Measurements from ENCODE around the gene TCF7L1. TPM values are rescaled to one million over a fixed set of nuclear protein-coding genes. Genes with fewer than 3 reads are reported as not detected.

Gene TCF7L1
- polyA plus RNA-seq, 1 of the 3 experiments (the other 2 are of a cell fraction): 3.7 TPM

GRCh38 chr2:85307527-85307897 lies 174.3 kb downstream of the TCF7L1 start (continued):
- no peak for TF ChIP-seq POLR2AphosphoS5 (IDR thresholded peaks at IDR 0.05; ENCODE audit: low read depth, low read length)

GRCh38 chr2:85308201-85308600 lies 175.0 kb downstream of the TCF7L1 start:
- TF ChIP-seq FOXM1 (IDR thresholded peaks at IDR 0.05; ENCODE audit: low read depth) (no peak), POLR2AphosphoS5 (IDR thresholded peaks at IDR 0.05; ENCODE audit: low read depth, low read length) (no peak), IRF3 (IDR thresholded peaks at IDR 0.05; ENCODE audit: low read depth, low read length) (no peak)
- H3K27ac ChIP-seq (ENCODE audit: low read depth in 2 of 2, low read length in 1 of 2): peak overlapping the region in 1 of 2 experiments; percentile 51; a peak in 3 of 4 replicates
- H3F3A ChIP-seq (replicated peaks; ENCODE audit: insufficient read depth): peaks cover 21% of the 10 kb centered on the region
- ChIA-PET POLR2A (interaction anchor here (1.7 to 2.7 kb wide), 2 partner anchors 19 to 231 kb away, joined by 7 to 12 read pairs; partner anchors contain the start of genes MAT2A and TGOLN2), CTCF (interaction anchor here (1.5 to 2.9 kb wide), 6 partner anchors 9 to 382 kb away, joined by 5 to 28 read pairs (median 9); partner anchors contain the start of gene TCF7L1)
- H3K9ac ChIP-seq: no peak overlapping the region
- H2AFZ ChIP-seq (ENCODE audit: low read depth): no peak overlapping the region
- no peaks in the 10 kb centered on the region for H3K79me2 ChIP-seq (ENCODE audit: insufficient read depth)
- no peaks in the 10 kb centered on the region for H3K27me3 ChIP-seq (ENCODE audit: insufficient read depth)
- H3K36me3 ChIP-seq (replicated peaks in 1 of 2; ENCODE audit: control insufficient read depth in 1 of 2, insufficient read depth in 2 of 2, low read length in 1 of 2): peaks cover 2 to 5% of the 10 kb centered on the region in 2 experiments
- H3K9me3 ChIP-seq: no peaks in the 10 kb centered on the region
- H3K4me1 ChIP-seq (ENCODE audit: control insufficient read depth in 1 of 2, insufficient read depth in 2 of 2, low read depth in 1 of 2, low read length in 1 of 2): peaks cover 10 to 17% of the 10 kb centered on the region in 2 experiments; a peak in 2 of 4 replicates
- no peaks in the 10 kb centered on the region for H4K20me1 ChIP-seq (ENCODE audit: insufficient read depth)
- no peaks in the 10 kb centered on the region for H3K9me2 ChIP-seq
- H3K4me2 ChIP-seq: no peak overlapping the region; the same call in 1 of the 2 replicates
- WGBS (ENCODE audit: low lambda C conversion rate): 92% methylated on average over 6 of the region's 6 CpGs
- H3K4me3 ChIP-seq (ENCODE audit: low read depth in 2 of 2, low read length in 1 of 2): no peak overlapping the region
- DNase-seq: no peak

GRCh38 chr2:85308896-85309555 lies 175.8 kb downstream of the TCF7L1 start:
- Histone ChIP-seq H3K27ac (ENCODE audit: low read depth in 2 of 2, low read length in 1 of 2) (peak overlapping the region; percentile 51 to 69), H3K27me3 (ENCODE audit: insufficient read depth) (no peaks in the 10 kb centered on the region), H3F3A (replicated peaks; ENCODE audit: insufficient read depth) (peaks cover 21% of the 10 kb centered on the region), H3K4me2 (peak overlapping the region; percentile 64; the same call in 1 of the 2 replicates), H3K79me2 (ENCODE audit: insufficient read depth) (no peaks in the 10 kb centered on the region), H4K20me1 (ENCODE audit: insufficient read depth) (no peaks in the 10 kb centered on the region), H2AFZ (ENCODE audit: low read depth) (no peak overlapping the region), H3K4me1 (ENCODE audit: control insufficient read depth in 1 of 2, insufficient read depth in 2 of 2, low read depth in 1 of 2, low read length in 1 of 2) (peaks cover 10 to 17% of the 10 kb centered on the region in 2 experiments; a peak in 2 of 4 replicates), H3K4me3 (ENCODE audit: low read depth in 2 of 2, low read length in 1 of 2) (peak overlapping the region in 1 of 2 experiments; percentile 3; a peak in 1 of 4 replicates), H3K9me2 (no peaks in the 10 kb centered on the region), H3K36me3 (replicated peaks in 1 of 2; ENCODE audit: control insufficient read depth in 1 of 2, insufficient read depth in 2 of 2, low read length in 1 of 2) (peaks cover 2 to 5% of the 10 kb centered on the region in 2 experiments), H3K9me3 (no peaks in the 10 kb centered on the region), H3K9ac (0 out of 2 replicates have a peak overlapping the region, but pooled peaks have one; percentile 21)
- 33% methylated on average over 15 of the region's 15 CpGs for WGBS (ENCODE audit: low lambda C conversion rate)
- peak; percentile 95 for DNase-seq
- POLR2A ChIA-PET: interaction anchor here (0.7 to 2.7 kb wide), 5 partner anchors 9 to 230 kb away, joined by 3 to 12 read pairs (median 3); partner anchors contain the start of genes MAT2A and TGOLN2
- CTCF ChIA-PET: interaction anchor here (0.8 to 2.9 kb wide), 11 partner anchors 9 to 383 kb away, joined by 3 to 28 read pairs (median 5); partner anchors contain the start of gene TCF7L1
- no peak for TF ChIP-seq FOSL2 (IDR thresholded peaks at IDR 0.05; ENCODE audit: borderline replicate concordance, low read depth)
- TF ChIP-seq MEF2A (IDR thresholded peaks at IDR 0.05; ENCODE audit: borderline replicate concordance, low read depth): no peak
- TF ChIP-seq ELF1 (IDR thresholded peaks at IDR 0.05): no peak
- no peak for TF ChIP-seq RFX5 (IDR thresholded peaks at IDR 0.05; ENCODE audit: low read length)
- TF ChIP-seq TCF12 (IDR thresholded peaks at IDR 0.05): peak; percentile 16; the same call in 1 of the 2 replicates
- TF ChIP-seq MXI1 (IDR thresholded peaks at IDR 0.05; ENCODE audit: low read depth, low read length): peak; percentile 95
- TF ChIP-seq CHD2 (IDR thresholded peaks at IDR 0.05; ENCODE audit: low read length, partially characterized antibody): peak; percentile 49
- TF ChIP-seq PBX3 (IDR thresholded peaks at IDR 0.05): no peak
- TF ChIP-seq EP300 (IDR thresholded peaks at IDR 0.05; ENCODE audit: borderline replicate concordance in 1 of 2, low read depth in 1 of 2, low read length in 1 of 2): no peak
- peak; percentile 57; the same call in 1 of the 2 replicates for TF ChIP-seq NFIC (IDR thresholded peaks at IDR 0.05; ENCODE audit: borderline replicate concordance)
- TF ChIP-seq IRF3 (IDR thresholded peaks at IDR 0.05; ENCODE audit: low read depth, low read length): no peak
- TF ChIP-seq USF1 (IDR thresholded peaks at IDR 0.05; ENCODE audit: borderline replicate concordance, low read depth): peak; percentile 82
- TF ChIP-seq POLR2AphosphoS5 (IDR thresholded peaks at IDR 0.05; ENCODE audit: low read depth, low read length): no peak
- no peak for TF ChIP-seq ZBTB33 (IDR thresholded peaks at IDR 0.05; ENCODE audit: borderline replicate concordance, low read depth)
- peak; percentile 32; the same call in 1 of the 2 replicates for TF ChIP-seq SIN3A (IDR thresholded peaks at IDR 0.05; ENCODE audit: borderline replicate concordance, low read depth, low read length)
- TF ChIP-seq RAD21 (IDR thresholded peaks at IDR 0.05; ENCODE audit: low read length): no peak
- no peak for TF ChIP-seq FOXM1 (IDR thresholded peaks at IDR 0.05; ENCODE audit: low read depth)

All from SK-N-SH (cell line).